DMS153 treated with DMSO at 0.1 percent for 48 hours (cell line): ENCODE measurements around the gene AOPEP.

Source experiments
- DNase-seq: peaks from one replicate; lab custom pipeline; 2025; ENCODE audit not compliant: unreplicated experiment; lab: John Stamatoyannopoulos, UW

The AOPEP gene

GRCh38 chr9:95053611-95054570 is 327.4 kb downstream of the AOPEP start:
- no peak for DNase-seq

GRCh38 chr9:95055334-95055850 is 328.9 kb downstream of the AOPEP start:
- DNase-seq: no peak

- peak; percentile 47 for DNase-seq
These were observed 329.5 kb downstream of the AOPEP start for GRCh38 chr9:95055851-95056551.

GRCh38 chr9:95057101-95057500 is 330.6 kb downstream of the AOPEP start:
- DNase-seq: peak; percentile 47

GRCh38 chr9:95058121-95058785 is 331.8 kb downstream of the AOPEP start:
- DNase-seq: no peak

GRCh38 chr9:95058795-95059386 is 332.4 kb downstream of the AOPEP start:
- DNase-seq: no peak

GRCh38 chr9:95060234-95060633 is 333.7 kb downstream of the AOPEP start:
- no peak for DNase-seq

- DNase-seq: no peak
These were observed 334.4 kb downstream of the AOPEP start for GRCh38 chr9:95060916-95061315.

- DNase-seq: no peak
These were observed 335.6 kb downstream of the AOPEP start for GRCh38 chr9:95061916-95062595.

GRCh38 chr9:95062596-95063065 is 336.1 kb downstream of the AOPEP start:
- no peak for DNase-seq

- DNase-seq: no peak
These were observed 336.8 kb downstream of the AOPEP start for GRCh38 chr9:95063300-95063699.

GRCh38 chr9:95065224-95065623 is 338.7 kb downstream of the AOPEP start:
- DNase-seq: no peak

GRCh38 chr9:95067057-95067456 is 340.6 kb downstream of the AOPEP start:
- no peak for DNase-seq

GRCh38 chr9:95067897-95068296 is 341.4 kb downstream of the AOPEP start:
- DNase-seq: no peak

GRCh38 chr9:95070549-95071021 is 344.1 kb downstream of the AOPEP start:
- DNase-seq: no peak

GRCh38 chr9:95071450-95071849 is 345.0 kb downstream of the AOPEP start:
- no peak for DNase-seq

- no peak for DNase-seq
These were observed 345.4 kb downstream of the AOPEP start for GRCh38 chr9:95071925-95072324.

- no peak for DNase-seq
These were observed 346.6 kb downstream of the AOPEP start for GRCh38 chr9:95073042-95073607.

- no peak for DNase-seq
These were observed 347.4 kb downstream of the AOPEP start for GRCh38 chr9:95073918-95074317.

GRCh38 chr9:95074632-95075031 is 348.1 kb downstream of the AOPEP start:
- peak; percentile 43 for DNase-seq
